NT2/D1 (cell line): ENCODE measurements around the gene CHRNA3.

Experiments used
- DNase-seq: peaks from one replicate; pipeline ENCODE4 v3.0.0-alpha.2; 2011; ENCODE audit warnings: low read depth, low spot score
- H3K27me3 ChIP-seq: 2 replicates; pipeline ENCODE4 v1.6.0; 2011; ENCODE audit warnings: mild to moderate bottlenecking; ENCODE audit not compliant: insufficient read length, insufficient read depth
- H3K36me3 ChIP-seq: 2 replicates; pipeline ENCODE4 v1.6.1; 2011; ENCODE audit warnings: mild to moderate bottlenecking, low read length, mixed read lengths; ENCODE audit not compliant: insufficient read depth, insufficient read length
- H3K4me1 ChIP-seq: 2 replicates; pipeline ENCODE4 v1.5.1; 2011; ENCODE audit not compliant: insufficient read depth, insufficient read length
- H3K4me3 ChIP-seq: 2 replicates; pipeline ENCODE4 v1.5.1; 2011; ENCODE audit warnings: low read depth; ENCODE audit not compliant: insufficient read length
- H3K9ac ChIP-seq: 2 replicates; pipeline ENCODE4 v1.6.0; 2011; ENCODE audit warnings: low read depth; ENCODE audit not compliant: insufficient read length
- H3K9me3 ChIP-seq: 2 replicates; pipeline ENCODE4 v1.5.1; 2011; ENCODE audit warnings: mild to moderate bottlenecking, low read length; ENCODE audit not compliant: insufficient read depth
- SUZ12 ChIP-seq: IDR thresholded peaks from 2 replicates; pipeline ENCODE4 v1.6.1; 2011; ENCODE audit not compliant: insufficient read length, insufficient read depth; ENCODE audit errors: extremely low read depth
- YY1 ChIP-seq: IDR thresholded peaks from 2 replicates; pipeline ENCODE4 v1.6.1; 2011; ENCODE audit not compliant: insufficient read length, insufficient read depth
- ZNF274 ChIP-seq: IDR thresholded peaks from 2 replicates; pipeline ENCODE4 v1.6.1; 2011; ENCODE audit warnings: mild to moderate bottlenecking, low read depth, low read length

CHRNA3 gene

GRCh38 chr15:78660584-78660983 lies 39.8 kb upstream of the CHRNA3 start:
- DNase-seq, result no peak
- TF ChIP-seq SUZ12 (no peak), ZNF274 (no peak), YY1 (no peak)
- H3K4me1 ChIP-seq, result no peaks in the 10 kb centered on the region

GRCh38 chr15:78658823-78659222 lies 38.0 kb upstream of the CHRNA3 start:
- no peak for TF ChIP-seq SUZ12
- DNase-seq, result no peak
- Histone ChIP-seq H3K9ac (no peak overlapping the region), H3K27me3 (no peaks in the 10 kb centered on the region), H3K4me3 (no peak overlapping the region), H3K4me1 (no peaks in the 10 kb centered on the region), H3K36me3 (no peaks in the 10 kb centered on the region), H3K9me3 (no peaks in the 10 kb centered on the region)

More at GRCh38 chr15:78660584-78660983, 39.8 kb upstream of the CHRNA3 start:
- Histone ChIP-seq H3K36me3 (no peaks in the 10 kb centered on the region), H3K27me3 (no peaks in the 10 kb centered on the region), H3K9ac (no peak overlapping the region), H3K9me3 (no peaks in the 10 kb centered on the region), H3K4me3 (no peak overlapping the region)

GRCh38 chr15:78654272-78654671 lies 33.5 kb upstream of the CHRNA3 start:
- no peaks in the 10 kb centered on the region for H3K36me3 ChIP-seq
- no peak overlapping the region for H3K4me3 ChIP-seq
- H3K4me1 ChIP-seq, result no peaks in the 10 kb centered on the region
- H3K27me3 ChIP-seq, result peaks cover 3% of the 10 kb centered on the region
- H3K9me3 ChIP-seq, result no peaks in the 10 kb centered on the region
- H3K9ac ChIP-seq, result no peak overlapping the region
- no peak for DNase-seq
- no peak for TF ChIP-seq YY1
- no peak for TF ChIP-seq SUZ12
- TF ChIP-seq ZNF274, result no peak

- Histone ChIP-seq H3K36me3 (no peaks in the 10 kb centered on the region), H3K9ac (no peak overlapping the region), H3K27me3 (peaks cover 3% of the 10 kb centered on the region), H3K4me3 (no peak overlapping the region), H3K9me3 (no peaks in the 10 kb centered on the region), H3K4me1 (no peaks in the 10 kb centered on the region)
- no peak for DNase-seq
- TF ChIP-seq SUZ12, result no peak
- TF ChIP-seq YY1, result no peak
- TF ChIP-seq ZNF274, result no peak
Measured at GRCh38 chr15:78651930-78652615, 31.3 kb upstream of the CHRNA3 start.

GRCh38 chr15:78651007-78651406 lies 30.2 kb upstream of the CHRNA3 start:
- Histone ChIP-seq H3K9ac (no peak overlapping the region), H3K4me3 (no peak overlapping the region), H3K27me3 (peaks cover 3% of the 10 kb centered on the region), H3K9me3 (no peaks in the 10 kb centered on the region), H3K36me3 (no peaks in the 10 kb centered on the region), H3K4me1 (no peaks in the 10 kb centered on the region)
- DNase-seq, result no peak
- TF ChIP-seq ZNF274 (no peak), YY1 (no peak), SUZ12 (no peak)

- no peaks in the 10 kb centered on the region for H3K36me3 ChIP-seq
- no peaks in the 10 kb centered on the region for H3K9me3 ChIP-seq
- no peaks in the 10 kb centered on the region for H3K4me1 ChIP-seq
- peaks cover 3% of the 10 kb centered on the region for H3K27me3 ChIP-seq
- no peak overlapping the region for H3K4me3 ChIP-seq
- no peak overlapping the region for H3K9ac ChIP-seq
- TF ChIP-seq SUZ12 (no peak), YY1 (no peak), ZNF274 (no peak)
- no peak for DNase-seq
Measured at GRCh38 chr15:78650022-78650421, 29.2 kb upstream of the CHRNA3 start.

GRCh38 chr15:78645009-78645408 lies 24.2 kb upstream of the CHRNA3 start:
- H3K4me3 ChIP-seq, result no peak overlapping the region
- no peaks in the 10 kb centered on the region for H3K36me3 ChIP-seq
- no peak for DNase-seq
- peaks cover 7% of the 10 kb centered on the region for H3K4me1 ChIP-seq
- H3K9ac ChIP-seq, result no peak overlapping the region
- no peaks in the 10 kb centered on the region for H3K9me3 ChIP-seq
- peaks cover 7% of the 10 kb centered on the region for H3K27me3 ChIP-seq
- TF ChIP-seq YY1, result no peak
- no peak for TF ChIP-seq SUZ12
- no peak for TF ChIP-seq ZNF274

- H3K9me3 ChIP-seq, result no peaks in the 10 kb centered on the region
- peaks cover 11% of the 10 kb centered on the region for H3K4me1 ChIP-seq
- H3K9ac ChIP-seq, result no peak overlapping the region
- no peak overlapping the region for H3K4me3 ChIP-seq
- no peak for DNase-seq
- no peaks in the 10 kb centered on the region for H3K36me3 ChIP-seq
- H3K27me3 ChIP-seq, result peaks cover 13% of the 10 kb centered on the region
- TF ChIP-seq YY1, result no peak
- no peak for TF ChIP-seq SUZ12
- no peak for TF ChIP-seq ZNF274
Measured at GRCh38 chr15:78642331-78642730, 21.5 kb upstream of the CHRNA3 start.
